ENCODE data around the gene AHNAK. TPM values are rescaled to one million over a fixed set of nuclear protein-coding genes. Genes with fewer than 3 reads are reported as not detected.

The AHNAK gene
- total RNA-seq, 4 donors from 2014 or later = 1,345 to 1,611 (median 1,532) TPM

GRCh38 chr11:62508336-62509058 is 38.1 kb downstream of the AHNAK start:
- H3K4me3 ChIP-seq (ENCODE audit: low read depth, poor library complexity, severe bottlenecking) = no peak overlapping the region
- WGBS, 2 donors = 7 to 11% methylated on average over 19 of the region's 19 CpGs
- TF ChIP-seq POLR2A (IDR thresholded peaks at IDR 0.05) (no peak), CTCF (IDR thresholded peaks at IDR 0.05) (no peak)

GRCh38 chr11:62507125-62507422 is 39.5 kb downstream of the AHNAK start:
- DNase-seq (ENCODE audit: low spot score in 2 of 2) = no peak
- WGBS, 2 donors = 55 to 76% methylated on average over 1 of the region's 1 CpG
- TF ChIP-seq POLR2A (IDR thresholded peaks at IDR 0.05) (no peak), CTCF (IDR thresholded peaks at IDR 0.05) (no peak)
- no peak overlapping the region for H3K4me3 ChIP-seq (ENCODE audit: low read depth, poor library complexity, severe bottlenecking)
- intact Hi-C loops (cut with DNase I; ENCODE audit: low total_unique reads) = no loop called here

More at GRCh38 chr11:62508336-62509058, 38.1 kb downstream of the AHNAK start:
- intact Hi-C loops (cut with DNase I; ENCODE audit: low total_unique reads) = no loop called here
- peak; percentile 74 to 94 for DNase-seq (ENCODE audit: low spot score in 2 of 2)

GRCh38 chr11:62506413-62507124 is 40.0 kb downstream of the AHNAK start:
- intact Hi-C loops (cut with DNase I; ENCODE audit: low total_unique reads) = no loop called here
- WGBS, 2 donors = 50 to 61% methylated on average over 10 of the region's 10 CpGs
- TF ChIP-seq POLR2A (IDR thresholded peaks at IDR 0.05) (no peak), CTCF (IDR thresholded peaks at IDR 0.05) (no peak)
- no peak overlapping the region for H3K4me3 ChIP-seq (ENCODE audit: low read depth, poor library complexity, severe bottlenecking)
- DNase-seq (ENCODE audit: low spot score in 2 of 2) = no peak

- TF ChIP-seq CTCF (IDR thresholded peaks at IDR 0.05) = no peak
- no peak for TF ChIP-seq POLR2A (IDR thresholded peaks at IDR 0.05)
- no peak overlapping the region for H3K4me3 ChIP-seq (ENCODE audit: low read depth, poor library complexity, severe bottlenecking)
- 21 to 31% methylated on average over 29 to 30 of the region's 30 CpGs for WGBS, 2 donors
- DNase-seq (ENCODE audit: low spot score in 2 of 2) = peak; percentile 28 to 91
- intact Hi-C loops (cut with DNase I; ENCODE audit: low total_unique reads) = no loop called here
These were observed 41.0 kb downstream of the AHNAK start for GRCh38 chr11:62505440-62506091.

- H3K4me3 ChIP-seq (ENCODE audit: low read depth, poor library complexity, severe bottlenecking) = no peak overlapping the region
- no peak for TF ChIP-seq CTCF (IDR thresholded peaks at IDR 0.05)
- no peak for TF ChIP-seq POLR2A (IDR thresholded peaks at IDR 0.05)
- DNase-seq (ENCODE audit: low spot score in 2 of 2) = no peak
- intact Hi-C loops (cut with DNase I; ENCODE audit: low total_unique reads) = no loop called here
- 56 to 63% methylated on average over 12 of the region's 12 CpGs for WGBS, 2 donors
These were observed 41.6 kb downstream of the AHNAK start for GRCh38 chr11:62505059-62505439.

All from lower leg skin (tissue), 4 donors.